ENCODE data around the gene PPFIA3. TPM values are rescaled to one million over a fixed set of nuclear protein-coding genes. Genes with fewer than 3 reads are reported as not detected.

Gene PPFIA3
- total and polyA plus RNA-seq, 2 experiments from 2014 or later, result 25.4 to 29.7 TPM

DNA sequence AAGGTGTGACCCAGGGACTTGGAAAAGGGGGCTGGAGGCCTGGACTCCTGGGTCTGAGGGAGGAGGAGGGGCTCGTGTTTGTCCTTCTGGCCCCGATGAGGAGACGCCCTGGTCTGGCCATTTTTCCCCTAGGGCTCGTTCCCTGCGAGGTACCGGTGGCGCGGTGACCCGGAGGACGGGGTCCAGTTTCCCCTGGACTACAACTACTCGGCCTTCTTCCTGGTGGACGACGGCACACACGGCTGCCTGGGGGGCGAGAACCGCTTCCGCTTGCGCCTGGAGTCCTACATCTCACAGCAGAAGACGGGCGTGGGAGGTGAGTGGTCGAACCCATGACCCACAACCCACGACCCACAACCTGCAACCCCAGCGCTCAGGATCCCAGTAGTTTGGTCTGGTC lies 49.1 kb downstream of the PPFIA3 start (continued):
- TF ChIP-seq REST (IDR thresholded peaks at IDR 0.05; ENCODE audit: unreplicated experiment), result no peak

GRCh38 chr19:49173198-49173597 lies 53.9 kb downstream of the PPFIA3 start:
- H3K9me3 Mint-ChIP-seq, result no peaks in the 10 kb centered on the region

GRCh38 chr19:49180659-49181058 lies 61.3 kb downstream of the PPFIA3 start:
- H3K4me1 ChIP-seq (ENCODE audit: insufficient read depth), result no peaks in the 10 kb centered on the region
- peaks cover 10% of the 10 kb centered on the region for H3K27me3 Mint-ChIP-seq (ENCODE audit: insufficient read depth, low read depth, poor library complexity)
- H4K20me1 ChIP-seq (replicated peaks; ENCODE audit: insufficient read depth), result no peaks in the 10 kb centered on the region
- no peak overlapping the region for H2AFZ ChIP-seq
- no peak overlapping the region for H3K4me2 ChIP-seq
- peaks cover 8% of the 10 kb centered on the region for H3K9me3 Mint-ChIP-seq
- no peak overlapping the region for H3K4me3 Mint-ChIP-seq
- H3K36me3 ChIP-seq (ENCODE audit: insufficient read depth), result no peaks in the 10 kb centered on the region
- ATAC-seq (no peak), DNase-seq (ENCODE audit: low spot score) (no peak)
- H3F3A ChIP-seq (replicated peaks; ENCODE audit: low read depth), result no peaks in the 10 kb centered on the region
- peaks cover 12% of the 10 kb centered on the region; the same call in 2 of the 3 replicates for H3K36me3 Mint-ChIP-seq (ENCODE audit: low read depth)
- H3K9me2 ChIP-seq (ENCODE audit: insufficient read depth), result no peaks in the 10 kb centered on the region
- H3K27ac ChIP-seq (ENCODE audit: low read depth), result no peak overlapping the region
- H3K79me2 ChIP-seq (replicated peaks; ENCODE audit: insufficient read depth), result no peaks in the 10 kb centered on the region
- H3K4me3 ChIP-seq, result no peak overlapping the region
- H3K27me3 ChIP-seq (ENCODE audit: insufficient read depth), result no peaks in the 10 kb centered on the region
- H3K4me1 Mint-ChIP-seq, result no peaks in the 10 kb centered on the region
- no peak overlapping the region for H3K27ac Mint-ChIP-seq
- TF ChIP-seq, protein P1, sequence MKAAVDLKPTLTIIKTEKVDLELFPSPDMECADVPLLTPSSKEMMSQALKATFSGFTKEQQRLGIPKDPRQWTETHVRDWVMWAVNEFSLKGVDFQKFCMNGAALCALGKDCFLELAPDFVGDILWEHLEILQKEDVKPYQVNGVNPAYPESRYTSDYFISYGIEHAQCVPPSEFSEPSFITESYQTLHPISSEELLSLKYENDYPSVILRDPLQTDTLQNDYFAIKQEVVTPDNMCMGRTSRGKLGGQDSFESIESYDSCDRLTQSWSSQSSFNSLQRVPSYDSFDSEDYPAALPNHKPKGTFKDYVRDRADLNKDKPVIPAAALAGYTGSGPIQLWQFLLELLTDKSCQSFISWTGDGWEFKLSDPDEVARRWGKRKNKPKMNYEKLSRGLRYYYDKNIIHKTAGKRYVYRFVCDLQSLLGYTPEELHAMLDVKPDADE (IDR thresholded peaks at IDR 0.05), result no peak
- TF ChIP-seq REST (IDR thresholded peaks at IDR 0.05; ENCODE audit: unreplicated experiment) (no peak), STAT1 (IDR thresholded peaks at IDR 0.05; ENCODE audit: unreplicated experiment) (no peak), ZNF114 (CRISPR knock-in tag; IDR thresholded peaks at IDR 0.05) (no peak)

More at GRCh38 chr19:49173198-49173597, 53.9 kb downstream of the PPFIA3 start:
- Histone ChIP-seq H3K36me3 (ENCODE audit: insufficient read depth) (no peaks in the 10 kb centered on the region), H3K79me2 (replicated peaks; ENCODE audit: insufficient read depth) (no peaks in the 10 kb centered on the region), H3K4me3 (no peak overlapping the region), H3F3A (replicated peaks; ENCODE audit: low read depth) (no peaks in the 10 kb centered on the region), H3K9me2 (ENCODE audit: insufficient read depth) (no peaks in the 10 kb centered on the region), H4K20me1 (replicated peaks; ENCODE audit: insufficient read depth) (no peaks in the 10 kb centered on the region), H3K27ac (ENCODE audit: low read depth) (no peak overlapping the region), H3K4me1 (ENCODE audit: insufficient read depth) (no peaks in the 10 kb centered on the region), H3K4me2 (no peak overlapping the region), H3K27me3 (ENCODE audit: insufficient read depth) (no peaks in the 10 kb centered on the region), H2AFZ (no peak overlapping the region)
- H3K27ac Mint-ChIP-seq, result no peak overlapping the region
- ATAC-seq, result no peak
- H3K4me1 Mint-ChIP-seq, result no peaks in the 10 kb centered on the region
- no peaks in the 10 kb centered on the region for H3K36me3 Mint-ChIP-seq (ENCODE audit: low read depth)
- no peak overlapping the region for H3K4me3 Mint-ChIP-seq
- no peak for DNase-seq (ENCODE audit: low spot score)
- TF ChIP-seq STAT1 (IDR thresholded peaks at IDR 0.05; ENCODE audit: unreplicated experiment) (no peak), POLR2AphosphoS5 (IDR thresholded peaks at IDR 0.05; ENCODE audit: low read depth) (no peak), ZNF331 (CRISPR knock-in tag; IDR thresholded peaks at IDR 0.05; ENCODE audit: low read depth) (no peak), EZH2 (IDR thresholded peaks at IDR 0.05; ENCODE audit: low read depth, unreplicated experiment) (no peak), CREB1 (CRISPR knock-in tag; IDR thresholded peaks at IDR 0.05; ENCODE audit: low read depth) (no peak), EZH2phosphoT487 (IDR thresholded peaks at IDR 0.05; ENCODE audit: unreplicated experiment) (no peak), ZNF114 (CRISPR knock-in tag; IDR thresholded peaks at IDR 0.05) (no peak)
- peaks cover 2% of the 10 kb centered on the region for H3K27me3 Mint-ChIP-seq (ENCODE audit: insufficient read depth, low read depth, poor library complexity)
